Chondrocyte (in vitro differentiated cells): ENCODE results near the gene WFS1. TPM values are rescaled to one million over a fixed set of nuclear protein-coding genes. Genes with fewer than 3 reads are reported as not detected.

Experiments used
- DNase-seq: peaks from one replicate; pipeline ENCODE4 v3.0.0; 2021; ENCODE audit warnings: mixed read lengths, low spot score
- H3K27ac Mint-ChIP-seq: one replicate; pipeline ENCODE4 v1.8.0; 2021; ENCODE audit warnings: mild to moderate bottlenecking, moderate library complexity, mixed read lengths; ENCODE audit not compliant: unreplicated experiment
- H3K27me3 Mint-ChIP-seq: 2 replicates; pipeline ENCODE4 v1.8.0; 2021; ENCODE audit warnings: low read depth, mixed read lengths
- H3K36me3 Mint-ChIP-seq: 2 replicates; pipeline ENCODE4 v1.8.0; 2021; ENCODE audit warnings: low read depth, mixed read lengths
- H3K4me1 Mint-ChIP-seq: 2 replicates; pipeline ENCODE4 v1.8.0; 2021; ENCODE audit warnings: low read depth, mild to moderate bottlenecking, mixed read lengths
- H3K4me3 Mint-ChIP-seq: one replicate; pipeline ENCODE4 v1.8.0; 2021; ENCODE audit warnings: mild to moderate bottlenecking, moderate library complexity, mixed read lengths; ENCODE audit not compliant: unreplicated experiment
- H3K9me3 Mint-ChIP-seq: 2 replicates; pipeline ENCODE4 v1.8.0; 2021; ENCODE audit warnings: low read depth, mixed read lengths
- CTCF ChIP-seq: fragments of 200-600 bp; sonication (generic); IDR thresholded peaks from 2 replicates; pipeline ENCODE4 v1.5.0; 2021; ENCODE audit warnings: antibody characterized with exemption, mild to moderate bottlenecking, moderate library complexity
- total RNA-seq: library from RNA; stranded (reverse); gene quantifications from 3 replicates; pipeline ENCODE4 v1.2.1, GENCODE V29; 2021

Gene WFS1
- total RNA-seq, 1 donor from 2014 or later = 54.6 TPM

- Mint-ChIP-seq H3K36me3 (no peaks in the 10 kb centered on the region), H3K4me1 (peaks cover 41% of the 10 kb centered on the region), H3K4me3 (peak overlapping the region; percentile 76), H3K9me3 (no peaks in the 10 kb centered on the region), H3K27me3 (peaks cover 14% of the 10 kb centered on the region), H3K27ac (peak overlapping the region; percentile 65)
- DNase-seq = peak; percentile 54
- no peak for TF ChIP-seq CTCF
These were observed 717 bp upstream of the WFS1 start for GRCh38 chr4:6268650-6269615.

- H3K36me3 Mint-ChIP-seq = no peaks in the 10 kb centered on the region
- DNase-seq = peak; percentile 68
- H3K27me3 Mint-ChIP-seq = peaks cover 14% of the 10 kb centered on the region
- H3K27ac Mint-ChIP-seq = peak overlapping the region; percentile 93
- no peaks in the 10 kb centered on the region for H3K9me3 Mint-ChIP-seq
- TF ChIP-seq CTCF = no peak
- peak overlapping the region; percentile 89 for H3K4me3 Mint-ChIP-seq
- peaks cover 49% of the 10 kb centered on the region for H3K4me1 Mint-ChIP-seq
These were observed 1.0 kb downstream of the WFS1 start for GRCh38 chr4:6270636-6271121.

- Mint-ChIP-seq H3K4me3 (peak overlapping the region; percentile 89), H3K27me3 (peaks cover 14% of the 10 kb centered on the region), H3K27ac (peak overlapping the region; percentile 83), H3K9me3 (no peaks in the 10 kb centered on the region), H3K36me3 (no peaks in the 10 kb centered on the region), H3K4me1 (peaks cover 50% of the 10 kb centered on the region)
- TF ChIP-seq CTCF = no peak
- peak; percentile 56 for DNase-seq
These were observed 1.6 kb downstream of the WFS1 start for GRCh38 chr4:6271206-6271605.

GRCh38 chr4:6271701-6272465, 2.2 kb downstream of the WFS1 start:
- H3K9me3 Mint-ChIP-seq = no peaks in the 10 kb centered on the region
- H3K4me1 Mint-ChIP-seq = peaks cover 57% of the 10 kb centered on the region
- peaks cover 11% of the 10 kb centered on the region for H3K27me3 Mint-ChIP-seq
- H3K4me3 Mint-ChIP-seq = peak overlapping the region; percentile 89
- DNase-seq = peak; percentile 85
- peak overlapping the region; percentile 83 for H3K27ac Mint-ChIP-seq
- no peak for TF ChIP-seq CTCF
- no peaks in the 10 kb centered on the region for H3K36me3 Mint-ChIP-seq
